Measurements from ENCODE around the gene SNW1.
"Not testable (repeated sequence)": the region's sequence is repeated elsewhere in the genome, so short reads cannot be mapped to it uniquely, and the experiment has no call there.

SNW1 gene

DNA sequence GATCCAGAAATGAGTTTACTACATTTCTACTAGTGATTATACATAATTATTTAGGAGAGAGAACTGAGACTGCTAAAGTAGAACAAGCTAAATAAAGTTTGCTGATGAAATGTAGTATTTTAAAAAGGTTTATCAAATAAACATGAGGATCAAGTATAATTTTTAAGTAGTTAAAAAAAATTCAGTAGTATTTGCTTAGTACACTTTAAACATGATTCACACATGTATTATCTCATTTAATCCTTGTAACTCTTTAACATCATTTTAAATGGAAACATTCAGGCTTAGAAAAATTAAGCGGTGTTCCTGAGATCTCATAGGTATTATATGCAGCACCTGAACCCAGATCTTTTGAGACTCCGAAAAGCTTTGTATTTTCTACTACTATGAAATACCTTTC lies 8.7 kb downstream of the SNW1 start:
- no peak for DNase-seq (ENCODE audit: low spot score)

DNA sequence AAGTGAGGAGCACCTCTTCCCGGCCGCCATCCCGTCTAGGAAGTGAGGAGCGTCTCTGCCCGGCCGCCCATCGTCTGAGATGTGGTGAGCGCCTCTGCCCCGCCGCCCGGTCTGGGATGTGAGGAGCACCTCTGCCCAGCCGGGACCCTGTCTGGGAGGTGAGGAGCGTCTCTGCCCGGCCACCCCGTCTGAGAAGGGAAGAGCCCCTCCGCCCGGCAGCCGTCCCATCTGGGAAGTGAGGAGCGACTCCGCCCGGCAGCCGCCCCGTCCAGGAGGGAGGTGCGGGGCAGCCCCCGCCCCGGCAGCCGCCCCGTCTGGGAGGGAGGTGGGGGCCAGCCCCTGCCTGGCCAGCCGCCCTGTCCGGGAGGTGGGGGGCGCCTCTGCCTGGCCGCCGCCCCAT lies 13.5 kb downstream of the SNW1 start:
- DNase-seq (ENCODE audit: low spot score), result not testable (repeated sequence)

DNA sequence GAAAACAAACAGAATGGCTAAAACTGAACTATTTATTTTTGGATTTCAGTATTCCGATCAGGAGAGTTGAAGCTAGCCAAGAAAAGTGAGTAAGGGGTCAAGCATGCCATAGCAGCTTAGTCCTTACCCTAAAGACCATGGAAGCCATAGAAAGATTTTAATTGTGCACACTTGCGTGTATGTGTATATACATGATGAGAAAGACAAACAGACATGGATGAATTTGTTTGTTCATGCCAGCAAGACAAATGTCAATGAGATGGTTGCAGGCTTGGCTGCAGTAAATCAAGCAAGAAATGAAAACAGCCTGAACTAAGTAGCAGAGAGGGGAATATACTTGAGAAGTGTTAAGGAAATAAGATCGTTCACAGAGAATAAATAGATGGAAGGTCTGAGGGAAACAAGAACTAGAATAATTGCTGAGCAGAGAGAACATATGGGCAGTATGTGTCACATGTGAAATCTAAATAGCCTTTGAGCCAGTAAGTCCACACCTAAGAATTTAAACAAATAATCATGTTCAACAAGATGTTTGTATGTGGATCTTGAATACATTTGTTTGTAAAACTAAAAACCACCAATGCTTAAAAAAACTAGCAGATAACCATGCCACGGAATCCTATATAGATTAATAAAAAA lies 14.8 kb downstream of the SNW1 start:
- DNase-seq (ENCODE audit: low spot score), result no peak

DNA sequence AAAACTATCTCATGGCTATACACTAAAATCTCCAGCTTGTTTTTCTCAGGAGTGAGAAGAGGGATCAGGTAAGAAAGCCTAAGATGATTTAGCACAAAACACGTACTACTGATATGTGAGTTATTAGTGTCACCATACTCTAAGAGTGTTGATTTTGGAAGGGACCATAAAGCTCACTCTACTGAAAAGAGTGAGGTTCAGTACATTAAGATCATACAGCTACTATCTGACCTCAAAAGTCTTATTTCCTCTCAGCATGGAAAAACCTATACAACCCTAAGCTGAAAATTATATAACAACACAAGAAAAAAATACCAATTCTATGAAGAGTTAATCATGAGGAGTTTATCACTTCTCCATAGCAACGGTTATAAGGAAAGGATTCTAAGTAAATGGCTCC lies 19.5 kb downstream of the SNW1 start:
- DNase-seq (ENCODE audit: low spot score), result no peak

DNA sequence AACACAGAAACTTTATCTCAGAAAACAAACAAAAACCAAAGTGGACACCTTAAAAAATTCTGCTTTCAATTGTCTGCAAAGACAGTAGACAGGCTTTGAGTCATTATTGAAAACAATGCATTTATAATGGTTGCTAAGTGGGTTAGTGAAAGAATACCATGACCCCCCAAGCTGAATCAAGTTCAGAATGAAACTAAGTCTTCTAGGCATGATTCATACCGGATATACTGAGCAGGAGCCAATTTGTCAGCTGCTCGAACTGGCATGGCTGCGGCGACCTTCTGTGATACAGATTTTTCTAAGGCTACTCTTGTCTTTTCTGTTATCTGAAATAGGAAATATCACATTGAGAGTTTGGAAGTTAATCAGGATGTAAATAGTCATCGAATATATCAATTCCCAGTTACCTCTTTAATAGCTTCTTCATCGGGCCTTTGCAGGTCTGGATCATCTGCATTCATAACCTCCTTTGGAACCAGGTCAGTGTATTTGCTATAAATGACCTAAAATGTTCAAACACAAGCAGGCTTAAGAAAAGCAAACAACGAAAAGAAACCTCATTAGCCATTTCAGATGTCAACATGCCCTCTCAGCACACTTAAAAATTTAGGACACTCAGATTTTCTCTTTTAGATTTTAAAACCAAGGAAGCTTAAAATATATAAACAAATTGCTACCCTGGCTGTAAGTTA lies 22.3 kb downstream of the SNW1 start:
- DNase-seq (ENCODE audit: low spot score), result no peak

DNA sequence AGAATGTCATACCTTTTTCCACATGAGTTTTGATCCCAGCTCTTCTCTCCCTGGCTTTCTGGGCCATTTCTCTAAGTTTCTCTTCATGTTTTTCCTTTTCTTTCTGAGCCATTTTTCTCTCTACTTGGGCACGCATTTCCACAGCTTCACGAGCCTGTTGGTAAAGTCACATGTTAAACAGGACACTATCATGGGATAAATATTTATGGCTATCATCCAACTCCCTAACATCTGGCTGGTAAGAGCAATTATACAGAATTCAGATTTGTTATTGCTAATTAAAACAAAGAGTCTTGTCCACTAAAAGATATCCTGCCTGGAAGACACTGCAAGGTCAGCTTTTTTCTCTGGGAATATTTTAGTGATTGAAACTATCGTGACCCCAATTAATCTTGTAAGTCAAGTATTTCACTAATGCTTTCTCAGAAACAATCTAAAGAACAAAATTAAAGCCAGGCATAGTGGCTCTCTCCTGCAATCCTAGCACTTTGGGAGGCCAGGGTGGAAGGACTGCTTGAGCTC lies 29.9 kb downstream of the SNW1 start:
- DNase-seq (ENCODE audit: low spot score), result no peak

DNA sequence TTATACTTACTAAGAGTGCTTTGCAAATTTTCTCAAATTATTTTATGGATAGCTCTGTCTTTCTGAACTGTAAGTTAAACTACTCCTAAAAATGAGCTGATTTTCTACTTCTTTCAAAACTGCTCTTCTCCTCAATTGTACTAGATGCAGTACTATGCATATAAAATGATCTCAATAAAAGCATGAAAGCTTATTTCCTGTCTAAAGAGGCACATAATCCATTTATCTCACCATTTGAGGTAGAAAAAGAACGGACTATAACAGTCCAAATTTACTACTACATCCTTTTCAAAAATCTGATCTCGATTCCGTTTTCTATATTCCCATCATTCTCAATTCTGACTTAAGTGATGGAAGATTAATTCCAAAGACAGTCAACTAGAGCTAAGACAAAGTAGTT lies 38.7 kb downstream of the SNW1 start:
- no peak for DNase-seq (ENCODE audit: low spot score)

DNA sequence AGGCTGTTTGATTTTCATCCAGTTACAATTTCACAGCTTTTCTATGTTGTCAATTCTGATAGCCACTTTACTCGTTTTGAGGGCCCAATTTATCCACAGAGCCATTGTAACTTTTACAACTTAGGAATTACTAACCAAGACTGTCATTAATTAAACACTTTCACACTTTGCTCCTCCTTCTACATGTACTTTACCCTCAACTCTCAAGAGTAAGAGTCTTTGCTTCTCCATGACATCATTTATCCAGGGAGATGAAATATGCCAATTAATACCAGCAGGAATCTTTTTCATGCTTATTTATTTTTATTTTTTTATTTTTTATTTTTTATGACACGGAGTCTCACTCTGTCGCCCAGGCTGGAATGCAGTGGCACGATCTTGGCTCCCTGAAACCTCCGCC lies 39.5 kb downstream of the SNW1 start:
- no peak for DNase-seq (ENCODE audit: low spot score)

DNA sequence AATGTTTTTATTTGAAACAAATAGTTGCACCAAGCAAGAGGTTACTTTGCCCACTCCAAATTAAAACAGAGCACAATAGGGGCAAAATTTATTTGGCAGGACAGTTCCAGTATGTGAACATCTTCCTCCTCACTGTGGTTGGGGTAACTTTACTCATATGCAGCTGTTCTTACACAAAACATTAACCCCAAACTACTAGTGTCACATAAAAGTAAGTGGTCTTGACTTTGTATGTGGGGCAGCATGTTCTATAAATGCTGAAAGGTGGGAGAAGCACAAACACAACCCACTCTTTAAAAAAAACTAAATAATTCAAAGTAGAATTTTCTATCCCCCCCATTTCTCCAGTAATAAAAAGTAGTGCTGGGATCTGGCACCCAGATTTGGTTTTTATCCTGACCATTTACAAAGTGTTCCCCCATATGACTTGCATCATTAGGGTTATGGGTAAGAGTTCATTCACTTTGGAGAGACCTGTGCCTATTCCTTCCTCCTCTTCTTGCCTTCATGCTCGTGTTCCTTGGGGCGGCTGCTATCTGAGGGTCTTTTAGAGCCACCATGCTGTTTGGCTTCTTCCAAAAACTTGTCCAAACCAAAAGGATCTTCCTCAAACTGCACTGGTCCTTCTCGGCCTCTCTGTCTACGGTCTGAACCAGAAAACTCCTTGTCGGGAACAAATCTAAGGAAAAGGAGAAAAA lies 43.2 kb downstream of the SNW1 start:
- no peak for DNase-seq (ENCODE audit: low spot score)

DNA sequence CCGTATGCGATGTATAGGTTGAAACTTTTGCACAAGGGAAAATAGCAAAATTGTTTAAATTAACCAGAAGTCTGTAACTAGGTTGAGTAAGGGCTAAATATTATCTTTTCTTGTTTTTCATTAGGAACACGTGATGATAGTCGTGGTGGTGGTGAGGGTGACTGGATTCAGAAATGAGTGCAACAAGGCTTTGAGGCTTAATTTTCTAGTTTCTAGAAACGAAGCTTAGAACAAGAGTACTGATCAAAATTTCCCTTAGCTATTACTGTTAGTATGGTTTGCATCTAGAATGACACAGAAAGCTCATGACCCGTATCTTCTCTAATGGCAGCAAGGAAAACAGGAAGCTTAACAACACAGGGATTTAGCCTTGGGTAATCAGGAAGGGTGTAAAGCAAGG lies 46.0 kb downstream of the SNW1 start:
- DNase-seq (ENCODE audit: low spot score), result no peak

DNA sequence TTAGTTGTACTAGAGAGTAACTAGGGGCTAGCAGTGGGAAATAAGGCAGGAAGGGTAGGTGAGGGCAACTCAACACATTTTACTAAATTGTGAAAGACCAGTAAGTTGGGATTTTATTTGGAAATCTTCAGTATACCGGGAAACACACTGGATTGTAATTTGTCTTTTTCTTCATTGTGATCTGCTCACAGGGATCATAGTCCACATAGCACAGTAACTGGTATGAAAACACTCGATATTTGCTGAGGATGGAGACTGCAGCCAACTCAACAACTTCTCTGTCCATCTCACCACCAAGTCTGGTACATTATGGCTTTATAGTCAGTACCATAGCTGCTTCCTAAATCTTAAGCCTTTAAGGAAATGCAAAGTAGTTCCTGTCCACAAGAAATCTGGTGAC lies 50.6 kb downstream of the SNW1 start:
- no peak for DNase-seq (ENCODE audit: low spot score)

DNA sequence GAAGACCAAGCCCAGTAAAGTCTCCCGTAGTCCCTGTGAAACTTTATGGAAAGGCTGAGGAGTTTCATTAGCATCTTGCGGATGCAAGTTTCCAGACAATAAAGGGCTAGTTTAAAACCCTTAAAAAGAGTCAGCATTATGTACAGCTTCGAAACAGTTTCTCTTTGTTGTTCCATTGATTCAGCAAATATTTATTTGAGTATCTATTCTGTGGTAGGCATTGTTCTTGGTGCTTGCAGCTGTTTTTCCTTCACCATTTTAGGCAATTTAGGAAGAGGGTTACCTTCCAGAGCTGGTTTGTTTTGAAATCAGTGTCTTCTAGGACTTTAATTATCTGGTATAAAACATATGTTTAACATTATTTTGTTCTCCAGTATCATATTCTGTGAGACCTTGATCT lies 51.5 kb downstream of the SNW1 start:
- DNase-seq (ENCODE audit: low spot score), result no peak

DNA sequence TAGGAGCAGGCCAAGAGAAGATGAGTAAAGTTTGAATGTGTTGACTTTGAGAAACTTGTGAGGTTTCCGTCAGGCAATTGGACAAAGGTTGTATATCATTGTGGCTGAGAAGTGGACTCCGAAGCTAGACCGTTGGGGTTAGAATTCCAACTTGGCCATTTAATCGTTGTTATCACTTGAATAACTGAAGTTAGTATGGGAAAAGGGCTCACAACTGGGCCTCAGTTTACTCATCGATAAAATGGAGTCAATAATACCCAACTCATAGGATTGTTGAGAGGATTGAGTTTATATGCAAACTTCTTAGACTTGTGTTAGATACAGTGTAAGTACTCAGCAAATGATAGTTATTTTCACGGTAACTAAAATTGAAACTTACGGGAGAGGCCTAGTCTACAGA lies 52.2 kb downstream of the SNW1 start:
- no peak for DNase-seq (ENCODE audit: low spot score)

DNA sequence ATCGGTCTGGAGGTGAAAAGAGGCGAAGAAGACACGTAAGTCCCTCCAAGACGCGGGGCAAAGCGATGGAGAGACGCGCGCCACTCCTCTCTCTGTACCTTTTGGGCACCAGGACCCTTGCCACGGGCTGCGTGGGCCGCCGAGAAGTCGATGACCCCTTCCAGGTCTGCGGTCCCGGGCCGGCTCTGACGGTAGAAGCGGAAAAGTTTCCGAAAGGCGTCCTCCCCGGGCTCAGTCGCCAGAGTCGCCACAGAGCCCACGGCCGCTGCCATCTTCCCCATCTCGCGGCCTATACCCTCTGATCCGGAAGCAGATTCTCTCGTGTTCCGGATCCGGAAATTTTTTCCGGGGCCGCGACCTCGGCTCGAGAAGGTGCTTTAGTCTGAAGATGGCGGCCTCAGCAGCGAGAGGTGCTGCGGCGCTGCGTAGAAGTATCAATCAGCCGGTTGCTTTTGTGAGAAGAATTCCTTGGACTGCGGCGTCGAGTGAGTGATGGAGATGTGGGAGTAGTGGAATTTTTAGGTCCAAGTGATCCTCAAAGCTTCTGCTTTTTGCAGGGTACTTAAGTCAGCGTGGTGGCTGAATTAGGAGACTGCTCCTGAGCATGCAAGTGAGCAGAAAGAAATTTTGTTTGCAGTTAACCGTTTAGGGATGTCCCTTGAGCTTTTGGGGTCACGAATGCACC lies 53.1 kb downstream of the SNW1 start, which contains the start of the genes ALKBH1 and SLIRP:
TSS of gene ALKBH1 (minus strand) at position 300 of the 685 bp plus-strand sequence. CDS start at position 281, 19 bp downstream.
TSS of gene SLIRP (plus strand) at position 380 of the 685 bp plus-strand sequence. CDS start at position 389, 9 bp downstream.
- peak; percentile 92 for DNase-seq (ENCODE audit: low spot score)

DNA sequence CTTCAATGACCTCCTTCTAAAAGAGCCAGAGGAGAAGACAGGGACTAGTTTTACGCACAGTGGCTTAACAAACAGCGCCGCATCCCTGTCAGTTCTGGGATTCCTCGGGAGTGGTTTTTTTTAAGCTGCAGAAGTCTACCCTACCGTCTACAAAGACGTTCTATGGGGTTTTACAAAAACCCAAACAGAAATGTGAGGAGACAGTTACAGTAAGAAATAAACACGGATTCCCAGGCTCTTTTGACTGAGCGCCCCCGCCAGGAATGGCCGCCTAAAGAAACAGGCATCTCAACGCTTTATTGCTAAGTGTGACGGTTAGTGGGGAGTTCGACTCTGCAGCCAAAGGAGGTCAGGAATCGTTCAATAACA lies 53.6 kb downstream of the SNW1 start:
- peak; percentile 46 for DNase-seq (ENCODE audit: low spot score)

DNA sequence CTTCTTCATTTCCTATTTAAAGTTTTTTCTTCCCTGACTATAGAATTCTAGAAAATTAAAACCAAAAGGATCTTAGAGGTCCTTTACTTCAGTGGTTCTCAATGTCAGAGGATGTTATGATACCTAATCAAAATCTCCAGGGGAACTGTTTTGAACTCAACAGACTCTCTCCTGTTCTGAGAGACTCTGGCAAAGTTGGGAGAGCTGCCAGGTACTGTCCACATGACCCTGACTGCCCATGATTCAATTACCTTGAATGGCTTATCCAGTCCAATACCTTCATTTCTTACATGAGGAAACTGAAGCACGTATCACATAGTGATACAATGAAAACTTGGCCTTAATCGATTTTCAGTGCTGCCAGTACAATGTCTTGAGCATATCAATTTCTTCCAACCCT lies 69.7 kb downstream of the SNW1 start:
- no peak for DNase-seq (ENCODE audit: low spot score)

DNA sequence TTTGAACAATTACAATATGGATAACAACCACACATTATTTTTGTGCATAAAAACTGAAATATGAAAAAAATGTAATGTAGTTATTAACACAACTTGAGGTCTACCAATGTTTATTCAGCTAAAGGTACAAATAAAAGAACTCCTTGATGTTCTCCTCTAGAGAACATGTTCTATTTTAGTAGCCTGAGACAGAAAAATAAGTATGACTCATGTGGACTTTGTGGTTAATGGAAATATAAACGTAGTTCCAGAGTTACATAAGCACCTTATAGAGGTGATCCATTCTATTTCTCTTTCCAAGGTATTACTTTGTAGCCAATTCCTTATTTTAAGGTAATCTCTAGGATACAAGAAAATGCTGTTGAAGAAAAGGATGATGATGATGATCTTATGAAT lies 78.8 kb downstream of the SNW1 start:
- no peak for DNase-seq (ENCODE audit: low spot score)

DNA sequence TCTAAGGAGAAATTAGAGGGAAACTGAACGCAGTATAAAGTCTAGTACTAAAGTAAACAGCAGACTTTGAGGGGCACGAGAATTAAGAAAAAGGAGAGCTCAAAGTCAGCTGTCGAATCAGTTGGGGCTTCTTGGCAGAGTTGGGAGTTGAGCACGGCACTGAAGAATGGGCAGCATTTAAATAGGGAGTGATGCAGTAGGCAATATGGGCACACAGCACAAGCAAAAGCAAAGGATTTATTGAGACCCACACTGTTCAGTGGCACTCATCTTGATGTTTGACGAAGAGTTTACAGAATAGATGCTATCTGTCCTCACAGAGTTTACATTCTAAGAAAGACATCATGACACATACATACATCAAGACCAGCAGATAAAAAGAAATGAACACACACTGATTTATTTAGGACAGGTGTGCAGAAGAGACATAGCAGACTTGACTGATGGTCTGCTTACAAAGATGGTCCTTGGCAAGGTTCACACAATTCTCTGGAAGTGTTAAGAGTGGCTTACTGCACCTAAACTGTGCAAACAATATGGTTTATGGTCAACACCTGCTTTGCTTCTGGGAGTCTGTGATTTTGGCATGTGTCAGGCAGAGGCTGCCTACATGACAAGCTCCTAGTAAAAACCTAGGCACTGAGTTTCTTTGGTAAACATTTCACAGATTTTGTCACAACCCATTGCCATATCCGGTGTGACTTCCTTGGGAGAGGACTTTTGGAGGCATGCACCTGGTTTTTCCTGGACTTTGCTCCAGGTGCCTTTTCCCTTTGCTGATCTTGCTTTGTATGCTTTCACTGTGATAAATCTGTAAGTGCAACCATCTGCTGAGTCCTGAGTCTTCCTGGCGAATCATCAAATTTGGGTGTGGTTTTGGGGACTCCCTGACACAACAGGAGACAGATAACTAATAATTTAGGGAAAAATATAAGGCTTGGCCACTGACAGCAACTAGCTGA lies 79.5 kb downstream of the SNW1 start:
- no peak for DNase-seq (ENCODE audit: low spot score)

DNA sequence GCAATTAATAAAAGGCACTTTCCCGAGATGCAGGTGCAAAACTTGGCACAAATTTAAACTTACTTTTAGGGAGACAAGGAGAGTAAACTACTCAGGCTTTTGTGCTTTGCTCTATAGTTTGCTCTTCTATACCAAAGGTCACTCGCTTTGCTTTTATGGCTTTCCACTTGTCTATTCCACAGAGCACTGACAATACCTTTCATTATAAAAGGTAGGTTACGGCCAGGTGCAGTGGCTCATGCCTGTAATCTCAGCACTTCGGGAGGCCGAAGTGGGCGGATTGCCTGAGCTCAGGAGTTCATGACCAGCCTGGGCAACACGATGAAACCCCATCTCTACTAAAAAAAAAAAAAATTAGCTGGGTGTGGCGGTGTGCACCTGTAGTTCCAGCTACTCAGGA lies 86.0 kb downstream of the SNW1 start:
- no peak for DNase-seq (ENCODE audit: low spot score)

DNA sequence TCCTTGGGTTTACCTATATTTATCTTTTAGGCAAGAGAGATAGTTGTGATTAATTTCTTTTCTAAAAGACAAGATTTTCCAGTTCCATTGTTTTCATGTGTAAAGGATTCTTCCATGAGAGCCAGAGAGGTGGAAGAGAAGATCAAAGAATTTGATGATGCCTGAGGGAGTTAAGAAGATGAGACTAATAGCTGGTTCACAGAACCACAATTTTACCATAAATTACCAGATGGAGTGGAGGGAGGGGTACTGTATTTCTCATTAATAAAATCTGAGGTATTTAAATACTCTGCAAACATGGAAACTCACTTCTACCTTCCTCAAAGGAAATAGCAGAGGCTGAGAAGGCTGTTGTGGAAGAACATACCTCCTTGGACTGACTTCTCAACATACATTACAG lies 87.8 kb downstream of the SNW1 start:
- DNase-seq (ENCODE audit: low spot score), result no peak
